HepG2 (cell line): Measurements from ENCODE around the gene RELL2. TPM values are rescaled to one million over a fixed set of nuclear protein-coding genes. Genes with fewer than 3 reads are reported as not detected.

Source experiments
- ARNT ChIP-seq: fragments of 450-650 bp; IDR thresholded peaks from 2 replicates; pipeline ENCODE4 v1.6.1; 2017
- ARNTL ChIP-seq: sonication (generic); formaldehyde crosslinking; IDR thresholded peaks from 2 replicates; pipeline ENCODE4 v1.4.0; 2020; ENCODE audit warnings: mild to moderate bottlenecking, missing genetic modification reagents
- ATAD3A ChIP-seq: sonication (generic); formaldehyde crosslinking; IDR thresholded peaks from 2 replicates; pipeline ENCODE4 v1.4.0; 2020; ENCODE audit warnings: missing genetic modification reagents
- CREB1 ChIP-seq, 2 experiments: fragments of 450-650 bp in 1 of 2; IDR thresholded peaks; 2 replicates each; pipeline ENCODE4 v1.6.1; 2016 to 2017; ENCODE audit warnings: control low read depth in 1 of 2, mild to moderate bottlenecking in 1 of 2, missing compliant biosample characterization in 1 of 2, missing genetic modification characterization in 1 of 2
- FOXK1 ChIP-seq: sonication (generic); formaldehyde crosslinking; IDR thresholded peaks from 2 replicates; pipeline ENCODE4 v1.4.0; 2020; ENCODE audit warnings: low read depth, missing genetic modification reagents, borderline replicate concordance
- GZF1 ChIP-seq: sonication (generic); formaldehyde crosslinking; IDR thresholded peaks from 2 replicates; pipeline ENCODE4 v1.5.1; 2020; ENCODE audit warnings: mild to moderate bottlenecking, missing genetic modification reagents
- HIVEP1 ChIP-seq: sonication (generic); formaldehyde crosslinking; IDR thresholded peaks from 2 replicates; pipeline ENCODE4 v1.4.0; 2020; ENCODE audit warnings: mild to moderate bottlenecking, missing genetic modification reagents
- KLF15 ChIP-seq: sonication (generic); formaldehyde crosslinking; IDR thresholded peaks from 2 replicates; pipeline ENCODE4 v1.8.1; 2023; ENCODE audit warnings: borderline replicate concordance, mild to moderate bottlenecking, inconsistent platforms, missing genetic modification reagents, mixed read lengths
- MAFK ChIP-seq, 2 experiments: IDR thresholded peaks in 1 of 2; conservative IDR thresholded peaks in 1 of 2; 2 replicates each; pipeline ENCODE4 v1.6.1; 2011; ENCODE audit warnings: improper control_type of control experiment in 2 of 2, low read length in 2 of 2
- MEF2D ChIP-seq: sonication (generic); formaldehyde crosslinking; IDR thresholded peaks from 2 replicates; pipeline ENCODE4 v1.5.1; 2020; ENCODE audit warnings: mild to moderate bottlenecking, missing genetic modification reagents
- MEIS2 ChIP-seq: sonication (generic); formaldehyde crosslinking; IDR thresholded peaks from 2 replicates; pipeline ENCODE4 v1.9.0; 2021; ENCODE audit warnings: mild to moderate bottlenecking, missing genetic modification reagents
- NCOR1 ChIP-seq: fragments of 200-600 bp; sonication (generic); IDR thresholded peaks from 2 replicates; pipeline ENCODE4 v1.7.0; 2017; ENCODE audit warnings: antibody characterized with exemption, low read length, borderline replicate concordance
- SNAPC2 ChIP-seq: sonication (generic); formaldehyde crosslinking; IDR thresholded peaks from 2 replicates; pipeline ENCODE4 v1.8.1; 2022; ENCODE audit warnings: mild to moderate bottlenecking, missing genetic modification reagents
- TRIM24 ChIP-seq: sonication (generic); formaldehyde crosslinking; IDR thresholded peaks from 2 replicates; pipeline ENCODE4 v1.8.0; 2022; ENCODE audit warnings: mild to moderate bottlenecking, missing genetic modification reagents
- ZFP37 ChIP-seq: sonication (generic); formaldehyde crosslinking; IDR thresholded peaks from 2 replicates; pipeline ENCODE4 v1.4.0; 2020; ENCODE audit warnings: missing genetic modification reagents, borderline replicate concordance
- ZNF264 ChIP-seq: sonication (generic); formaldehyde crosslinking; IDR thresholded peaks from 2 replicates; pipeline ENCODE4 v1.4.0; 2020; ENCODE audit warnings: missing genetic modification reagents
- ZNF292 ChIP-seq: sonication (generic); formaldehyde crosslinking; IDR thresholded peaks from 2 replicates; pipeline ENCODE4 v1.8.1; 2022; ENCODE audit warnings: mild to moderate bottlenecking, low read depth, missing genetic modification reagents, borderline replicate concordance
- ZNF850 ChIP-seq: sonication (generic); formaldehyde crosslinking; conservative IDR thresholded peaks from 2 replicates; pipeline ENCODE4 v1.9.0; 2021; ENCODE audit warnings: mild to moderate bottlenecking, missing genetic modification reagents
- polyA plus RNA-seq, 8 experiments: library from polyadenylated mRNA; depleted of rRNA in 3 of 8; stranded (reverse) in 7 of 8; unstranded in 1 of 8; fragments of >200 nt; fragmentation: Illumina TruSeq in 4 of 8; extraction: Trizol in 4 of 8; gene quantifications; 2 replicates each; pipeline versions ENCODE4 v1.2.1 to v1.2.3, GENCODE V29; 2011 to 2016; ENCODE audit warnings: low read depth in 4 of 8, missing spikeins in 1 of 8, mixed read lengths in 1 of 8; ENCODE audit not compliant: insufficient read depth in 1 of 8
- total RNA-seq, 5 experiments: library from RNA; depleted of rRNA; stranded (reverse); fragments of >200 nt; fragmentation: Illumina TruSeq; extraction: Trizol; gene quantifications; 2 replicates each; pipeline ENCODE4 v1.2.3, GENCODE V29; 2016; ENCODE audit warnings: low read depth in 1 of 5
- TF ChIP-seq, protein P1 (sequence below): sonication (generic); formaldehyde crosslinking; IDR thresholded peaks from 2 replicates; pipeline ENCODE4 v1.8.0; 2022; ENCODE audit warnings: low read depth, missing genetic modification reagents
- TF ChIP-seq, protein P2 (sequence below): sonication (generic); formaldehyde crosslinking; IDR thresholded peaks from 2 replicates; pipeline ENCODE4 v1.4.0; 2020; ENCODE audit warnings: missing genetic modification reagents, borderline replicate concordance
- TF ChIP-seq, protein P3 (sequence below): sonication (generic); formaldehyde crosslinking; IDR thresholded peaks from 2 replicates; pipeline ENCODE4 v1.4.0; 2020; ENCODE audit warnings: mild to moderate bottlenecking, missing genetic modification reagents, borderline replicate concordance
- TF ChIP-seq, protein P4 (sequence below): IDR thresholded peaks from 2 replicates; pipeline ENCODE4 v1.6.1; 2016; ENCODE audit warnings: mild to moderate bottlenecking

The RELL2 gene
- total and polyA plus RNA-seq, 2 of the 13 experiments (the other 11 are each of a cell fraction or from before 2014, with no cell fraction given), result 6.4 to 8.3 TPM

DNA sequence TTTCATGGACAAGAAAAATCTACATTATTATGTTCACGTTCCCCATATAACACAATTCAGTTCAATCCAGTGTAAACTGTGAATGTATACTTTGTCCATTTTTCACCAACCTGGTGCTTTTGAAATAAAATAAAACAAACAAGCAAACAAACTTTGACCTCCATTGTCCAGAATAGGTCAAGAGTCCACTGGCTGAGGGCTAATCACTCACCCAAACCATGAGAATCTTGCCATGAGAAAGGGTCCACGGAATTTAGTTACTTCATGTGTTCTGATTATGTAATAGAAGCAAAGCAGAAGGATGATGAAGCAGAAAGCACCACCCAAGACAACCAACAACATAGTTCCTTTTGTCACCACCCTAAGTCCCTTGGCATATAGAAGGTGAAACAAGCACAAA, 46.7 kb upstream of the RELL2 start (continued):
- no peak for TF ChIP-seq ZFP37 (CRISPR knock-in tag)
- TF ChIP-seq GZF1 (CRISPR knock-in tag), result no peak
- TF ChIP-seq ZNF264 (CRISPR knock-in tag), result 0 out of 2 replicates have a peak, but pooled peaks have one; percentile 9
- TF ChIP-seq MEIS2, result no peak
- TF ChIP-seq ARNTL (CRISPR knock-in tag), result no peak
- no peak for TF ChIP-seq ATAD3A (CRISPR knock-in tag)
- TF ChIP-seq, protein P1, sequence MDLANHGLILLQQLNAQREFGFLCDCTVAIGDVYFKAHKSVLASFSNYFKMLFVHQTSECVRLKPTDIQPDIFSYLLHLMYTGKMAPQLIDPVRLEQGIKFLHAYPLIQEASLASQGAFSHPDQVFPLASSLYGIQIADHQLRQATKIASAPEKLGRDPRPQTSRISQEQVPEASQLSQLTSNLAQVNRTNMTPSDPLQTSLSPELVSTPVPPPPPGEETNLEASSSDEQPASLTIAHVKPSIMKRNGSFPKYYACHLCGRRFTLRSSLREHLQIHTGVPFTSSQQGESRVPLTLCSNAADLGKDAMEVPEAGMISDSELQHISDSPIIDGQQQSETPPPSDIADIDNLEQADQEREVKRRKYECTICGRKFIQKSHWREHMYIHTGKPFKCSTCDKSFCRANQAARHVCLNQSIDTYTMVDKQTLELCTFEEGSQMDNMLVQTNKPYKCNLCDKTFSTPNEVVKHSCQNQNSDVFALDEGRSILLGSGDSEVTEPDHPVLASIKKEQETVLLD, result no peak
- no peak for TF ChIP-seq HIVEP1
- TF ChIP-seq SNAPC2 (CRISPR knock-in tag), result 0 out of 2 replicates have a peak, but pooled peaks have one; percentile 49
- 0 out of 2 replicates have a peak, but pooled peaks have one; percentile 39 for TF ChIP-seq ZNF850 (CRISPR knock-in tag)
- TF ChIP-seq, protein P2, sequence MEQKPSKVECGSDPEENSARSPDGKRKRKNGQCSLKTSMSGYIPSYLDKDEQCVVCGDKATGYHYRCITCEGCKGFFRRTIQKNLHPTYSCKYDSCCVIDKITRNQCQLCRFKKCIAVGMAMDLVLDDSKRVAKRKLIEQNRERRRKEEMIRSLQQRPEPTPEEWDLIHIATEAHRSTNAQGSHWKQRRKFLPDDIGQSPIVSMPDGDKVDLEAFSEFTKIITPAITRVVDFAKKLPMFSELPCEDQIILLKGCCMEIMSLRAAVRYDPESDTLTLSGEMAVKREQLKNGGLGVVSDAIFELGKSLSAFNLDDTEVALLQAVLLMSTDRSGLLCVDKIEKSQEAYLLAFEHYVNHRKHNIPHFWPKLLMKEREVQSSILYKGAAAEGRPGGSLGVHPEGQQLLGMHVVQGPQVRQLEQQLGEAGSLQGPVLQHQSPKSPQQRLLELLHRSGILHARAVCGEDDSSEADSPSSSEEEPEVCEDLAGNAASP (CRISPR knock-in tag), result peak; percentile 38; the same call in 1 of the 2 replicates
- TF ChIP-seq, protein P3, sequence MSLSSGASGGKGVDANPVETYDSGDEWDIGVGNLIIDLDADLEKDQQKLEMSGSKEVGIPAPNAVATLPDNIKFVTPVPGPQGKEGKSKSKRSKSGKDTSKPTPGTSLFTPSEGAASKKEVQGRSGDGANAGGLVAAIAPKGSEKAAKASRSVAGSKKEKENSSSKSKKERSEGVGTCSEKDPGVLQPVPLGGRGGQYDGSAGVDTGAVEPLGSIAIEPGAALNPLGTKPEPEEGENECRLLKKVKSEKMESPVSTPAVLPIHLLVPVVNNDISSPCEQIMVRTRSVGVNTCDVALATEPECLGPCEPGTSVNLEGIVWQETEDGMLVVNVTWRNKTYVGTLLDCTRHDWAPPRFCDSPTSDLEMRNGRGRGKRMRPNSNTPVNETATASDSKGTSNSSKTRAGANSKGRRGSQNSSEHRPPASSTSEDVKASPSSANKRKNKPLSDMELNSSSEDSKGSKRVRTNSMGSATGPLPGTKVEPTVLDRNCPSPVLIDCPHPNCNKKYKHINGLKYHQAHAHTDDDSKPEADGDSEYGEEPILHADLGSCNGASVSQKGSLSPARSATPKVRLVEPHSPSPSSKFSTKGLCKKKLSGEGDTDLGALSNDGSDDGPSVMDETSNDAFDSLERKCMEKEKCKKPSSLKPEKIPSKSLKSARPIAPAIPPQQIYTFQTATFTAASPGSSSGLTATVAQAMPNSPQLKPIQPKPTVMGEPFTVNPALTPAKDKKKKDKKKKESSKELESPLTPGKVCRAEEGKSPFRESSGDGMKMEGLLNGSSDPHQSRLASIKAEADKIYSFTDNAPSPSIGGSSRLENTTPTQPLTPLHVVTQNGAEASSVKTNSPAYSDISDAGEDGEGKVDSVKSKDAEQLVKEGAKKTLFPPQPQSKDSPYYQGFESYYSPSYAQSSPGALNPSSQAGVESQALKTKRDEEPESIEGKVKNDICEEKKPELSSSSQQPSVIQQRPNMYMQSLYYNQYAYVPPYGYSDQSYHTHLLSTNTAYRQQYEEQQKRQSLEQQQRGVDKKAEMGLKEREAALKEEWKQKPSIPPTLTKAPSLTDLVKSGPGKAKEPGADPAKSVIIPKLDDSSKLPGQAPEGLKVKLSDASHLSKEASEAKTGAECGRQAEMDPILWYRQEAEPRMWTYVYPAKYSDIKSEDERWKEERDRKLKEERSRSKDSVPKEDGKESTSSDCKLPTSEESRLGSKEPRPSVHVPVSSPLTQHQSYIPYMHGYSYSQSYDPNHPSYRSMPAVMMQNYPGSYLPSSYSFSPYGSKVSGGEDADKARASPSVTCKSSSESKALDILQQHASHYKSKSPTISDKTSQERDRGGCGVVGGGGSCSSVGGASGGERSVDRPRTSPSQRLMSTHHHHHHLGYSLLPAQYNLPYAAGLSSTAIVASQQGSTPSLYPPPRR (CRISPR knock-in tag), result peak; percentile 33; the same call in 1 of the 2 replicates
- 0 out of 2 replicates have a peak, but pooled peaks have one; percentile 39 for TF ChIP-seq MEF2D (CRISPR knock-in tag)
- TF ChIP-seq NCOR1, result peak; percentile 88
- TF ChIP-seq ZNF292 (CRISPR knock-in tag), result peak; percentile 18; the same call in 1 of the 2 replicates
- no peak for TF ChIP-seq ARNT
- TF ChIP-seq MAFK (conservative IDR thresholded peaks at IDR 0.05 in 1 of 2, IDR thresholded peaks at IDR 0.05 in 1 of 2; ENCODE audit: low read length in 2 of 2), result no peak
- TF ChIP-seq FOXK1 (CRISPR knock-in tag), result peak; percentile 59; the same call in 1 of the 2 replicates
- TF ChIP-seq, protein P4, sequence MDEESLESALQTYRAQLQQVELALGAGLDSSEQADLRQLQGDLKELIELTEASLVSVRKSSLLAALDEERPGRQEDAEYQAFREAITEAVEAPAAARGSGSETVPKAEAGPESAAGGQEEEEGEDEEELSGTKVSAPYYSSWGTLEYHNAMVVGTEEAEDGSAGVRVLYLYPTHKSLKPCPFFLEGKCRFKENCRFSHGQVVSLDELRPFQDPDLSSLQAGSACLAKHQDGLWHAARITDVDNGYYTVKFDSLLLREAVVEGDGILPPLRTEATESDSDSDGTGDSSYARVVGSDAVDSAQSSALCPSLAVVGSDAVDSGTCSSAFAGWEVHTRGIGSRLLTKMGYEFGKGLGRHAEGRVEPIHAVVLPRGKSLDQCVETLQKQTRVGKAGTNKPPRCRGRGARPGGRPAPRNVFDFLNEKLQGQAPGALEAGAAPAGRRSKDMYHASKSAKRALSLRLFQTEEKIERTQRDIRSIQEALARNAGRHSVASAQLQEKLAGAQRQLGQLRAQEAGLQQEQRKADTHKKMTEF (CRISPR knock-in tag), result peak; percentile 42; the same call in 1 of the 2 replicates
- no peak for TF ChIP-seq CREB1 (IDR thresholded peaks at IDR 0.05)
- TF ChIP-seq CREB1 (CRISPR knock-in tag; IDR thresholded peaks at IDR 0.05), result peak; percentile 55
- no peak for TF ChIP-seq KLF15 (CRISPR knock-in tag)
- TF ChIP-seq TRIM24 (CRISPR knock-in tag), result peak; percentile 80
